ENCODE data around the gene PPP1R37. TPM values are rescaled to one million over a fixed set of nuclear protein-coding genes. Genes with fewer than 3 reads are reported as not detected.

Gene PPP1R37
- total RNA-seq, 3 donors from 2014 or later (not counting 1 experiment from before 2014, with no cell fraction given), result 23.8 to 29.3 (median 25.0) TPM

DNA sequence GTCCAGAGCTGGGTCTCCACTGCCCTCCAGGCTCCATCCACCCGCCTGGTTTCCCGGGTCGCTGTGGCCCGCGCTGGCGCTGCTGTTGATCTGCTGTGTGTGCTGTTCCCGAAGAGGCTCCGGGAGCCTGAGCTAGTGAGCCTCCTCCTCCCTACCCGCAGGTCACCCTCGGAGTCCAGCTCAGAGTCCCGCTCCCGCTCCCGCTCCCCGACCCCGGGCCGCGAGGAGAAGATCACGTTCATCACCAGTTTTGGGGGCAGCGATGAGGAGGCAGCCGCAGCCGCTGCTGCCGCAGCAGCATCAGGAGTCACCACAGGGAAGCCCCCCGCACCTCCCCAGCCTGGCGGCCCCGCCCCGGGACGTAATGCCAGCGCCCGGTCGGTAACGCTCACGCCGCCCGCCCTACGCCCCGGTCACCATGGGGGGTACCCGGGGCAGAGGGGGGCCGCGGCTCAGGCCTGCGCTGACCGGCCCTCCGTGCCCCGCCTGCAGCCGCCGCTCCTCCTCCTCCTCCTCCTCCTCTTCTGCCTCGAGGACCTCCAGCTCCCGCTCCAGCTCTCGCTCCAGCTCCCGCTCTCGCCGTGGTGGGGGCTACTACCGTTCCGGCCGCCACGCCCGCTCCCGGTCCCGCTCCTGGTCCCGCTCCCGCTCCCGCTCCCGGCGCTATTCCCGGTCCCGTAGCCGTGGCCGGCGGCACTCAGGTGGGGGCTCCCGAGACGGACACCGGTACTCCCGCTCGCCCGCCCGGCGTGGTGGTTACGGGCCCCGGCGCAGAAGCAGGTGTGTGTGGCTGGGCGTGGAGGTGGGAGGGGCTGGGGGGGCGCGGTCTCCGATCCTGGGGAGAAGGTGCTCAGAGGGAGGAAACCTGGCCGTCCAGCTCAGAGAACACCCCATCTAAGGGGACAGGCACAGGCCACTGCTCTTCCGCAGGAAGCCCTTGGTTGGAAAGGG lies 28.9 kb upstream of the PPP1R37 start:
- Histone ChIP-seq H3K4me3 (ENCODE audit: low read length) (no peak overlapping the region), H3K36me3 (ENCODE audit: control insufficient read depth, insufficient read depth, low read length) (peaks cover 57% of the 10 kb centered on the region), H3K9me3 (ENCODE audit: control insufficient read depth, insufficient read depth, low read length) (no peaks in the 10 kb centered on the region), H3K27ac (ENCODE audit: low read length) (no peak overlapping the region), H3K4me1 (ENCODE audit: control insufficient read depth, insufficient read depth, low read length) (peaks cover 7% of the 10 kb centered on the region), H3K27me3 (ENCODE audit: control insufficient read depth, insufficient read depth, low read length) (no peaks in the 10 kb centered on the region)
- ATAC-seq (no peak), DNase-seq (no peak)
- H3K9me3 Mint-ChIP-seq, result no peaks in the 10 kb centered on the region
- intact Hi-C loops (cut with micrococcal nuclease), result no loop called here
- TF ChIP-seq CTCF (IDR thresholded peaks at IDR 0.05), result no peak
- H3K27me3 Mint-ChIP-seq (ENCODE audit: low read depth in 2 of 2), result no peaks in the 10 kb centered on the region
- H3K4me3 Mint-ChIP-seq, result no peak overlapping the region
- WGBS (ENCODE audit: insufficient coverage), result 98% methylated on average over 85 of the region's 85 CpGs
- no peaks in the 10 kb centered on the region for H3K36me3 Mint-ChIP-seq
- H3K4me1 Mint-ChIP-seq, result peaks cover 7 to 11% of the 10 kb centered on the region in 2 donors
- H3K27ac Mint-ChIP-seq, result no peak overlapping the region

- no peaks in the 10 kb centered on the region for H3K27me3 Mint-ChIP-seq (ENCODE audit: low read depth in 2 of 2)
These were observed 25.9 kb upstream of the PPP1R37 start for GRCh38 chr19:45066921-45067661.

DNA sequence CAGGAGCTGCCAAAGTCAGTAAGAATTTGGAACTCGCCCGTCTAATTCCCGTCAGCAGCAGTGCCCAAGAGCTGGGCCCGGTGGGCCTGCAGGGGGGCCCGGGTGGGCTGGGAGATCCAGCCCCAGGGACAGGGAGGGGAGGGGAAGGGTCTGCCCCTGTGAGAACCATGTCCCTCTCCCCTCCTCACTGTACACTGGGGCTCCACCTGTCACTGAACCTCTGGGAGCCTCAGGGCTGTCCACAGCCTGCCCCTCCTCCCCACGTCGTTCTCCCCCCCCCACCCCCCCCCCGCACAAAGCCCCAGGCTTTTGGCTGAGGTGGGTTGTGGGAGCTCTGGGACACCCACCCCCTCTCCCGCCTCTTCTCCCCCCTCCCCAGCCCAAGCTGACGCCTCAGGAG lies 24.9 kb upstream of the PPP1R37 start:
- no peak overlapping the region for H3K27ac Mint-ChIP-seq
- no peak for DNase-seq
- no peaks in the 10 kb centered on the region for H3K27me3 ChIP-seq (ENCODE audit: control insufficient read depth, insufficient read depth, low read length)
- no peak for ATAC-seq
- H3K4me1 Mint-ChIP-seq, result no peaks in the 10 kb centered on the region
- TF ChIP-seq CTCF (IDR thresholded peaks at IDR 0.05), result no peak
- H3K4me3 ChIP-seq (ENCODE audit: low read length), result no peak overlapping the region
- no peaks in the 10 kb centered on the region for H3K9me3 ChIP-seq (ENCODE audit: control insufficient read depth, insufficient read depth, low read length)
- H3K36me3 Mint-ChIP-seq, result no peaks in the 10 kb centered on the region
- no peaks in the 10 kb centered on the region for H3K4me1 ChIP-seq (ENCODE audit: control insufficient read depth, insufficient read depth, low read length)
- no peaks in the 10 kb centered on the region for H3K27me3 Mint-ChIP-seq (ENCODE audit: low read depth in 2 of 2)
- no peak overlapping the region for H3K4me3 Mint-ChIP-seq
- H3K9me3 Mint-ChIP-seq, result no peaks in the 10 kb centered on the region
- H3K27ac ChIP-seq (ENCODE audit: low read length), result no peak overlapping the region
- intact Hi-C loops (cut with micrococcal nuclease), result no loop called here
- 91% methylated on average over 5 of the region's 10 CpGs for WGBS (ENCODE audit: insufficient coverage)
- peaks cover 56% of the 10 kb centered on the region for H3K36me3 ChIP-seq (ENCODE audit: control insufficient read depth, insufficient read depth, low read length)

More at GRCh38 chr19:45066921-45067661, 25.9 kb upstream of the PPP1R37 start:
- no peaks in the 10 kb centered on the region for H3K9me3 Mint-ChIP-seq
- no peak overlapping the region for H3K4me3 ChIP-seq (ENCODE audit: low read length)
- no peak for TF ChIP-seq CTCF (IDR thresholded peaks at IDR 0.05)
- no peaks in the 10 kb centered on the region for H3K36me3 Mint-ChIP-seq
- H3K9me3 ChIP-seq (ENCODE audit: control insufficient read depth, insufficient read depth, low read length), result no peaks in the 10 kb centered on the region
- H3K4me1 Mint-ChIP-seq, result no peaks in the 10 kb centered on the region
- H3K36me3 ChIP-seq (ENCODE audit: control insufficient read depth, insufficient read depth, low read length), result peaks cover 55% of the 10 kb centered on the region
- 96% methylated on average over 38 of the region's 38 CpGs for WGBS (ENCODE audit: insufficient coverage)
- no peak for ATAC-seq
- intact Hi-C loops (cut with micrococcal nuclease), result no loop called here
- H3K4me3 Mint-ChIP-seq, result no peak overlapping the region
- DNase-seq, result no peak
- H3K4me1 ChIP-seq (ENCODE audit: control insufficient read depth, insufficient read depth, low read length), result no peaks in the 10 kb centered on the region
- no peak overlapping the region for H3K27ac Mint-ChIP-seq
- H3K27me3 ChIP-seq (ENCODE audit: control insufficient read depth, insufficient read depth, low read length), result no peaks in the 10 kb centered on the region
- no peak overlapping the region for H3K27ac ChIP-seq (ENCODE audit: low read length)

Data from natural killer cell (primary cell).